ENCODE data around the gene FMN1. TPM values are rescaled to one million over a fixed set of nuclear protein-coding genes. Genes with fewer than 3 reads are reported as not detected.

Gene FMN1
- total RNA-seq, 4 donors from 2014 or later = 2.6 to 6.6 (median 4.2) TPM

DNA sequence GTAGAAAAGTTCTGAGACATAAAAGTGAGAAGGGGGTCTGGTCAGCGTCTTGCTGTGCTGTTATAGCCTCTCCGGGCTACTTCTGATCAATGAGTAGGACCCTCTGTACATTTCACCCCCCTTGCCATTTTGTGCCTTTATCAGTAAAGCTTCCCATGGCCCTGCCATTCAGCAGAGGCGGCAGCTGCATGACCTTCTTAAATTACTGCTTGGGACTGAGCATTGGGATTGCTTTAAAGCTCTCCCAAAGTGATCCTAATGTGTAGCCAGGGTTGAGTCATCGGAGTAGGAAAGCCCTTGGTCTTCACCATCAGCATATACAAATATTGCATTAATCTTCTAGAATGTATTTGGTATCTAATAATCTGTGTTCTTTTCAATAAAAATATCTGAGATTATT is 70.2 kb downstream of the FMN1 start:
- in situ Hi-C loops (cut with MboI; ENCODE audit: low sequenced_read_pairs in 4 of 4) = no loop called here
- Histone ChIP-seq H3K4me3 (no peak overlapping the region), H3K9me3 (no peaks in the 10 kb centered on the region), H3K27ac (no peak overlapping the region), H3K27me3 (no peaks in the 10 kb centered on the region), H3K4me1 (peaks cover 15 to 20% of the 10 kb centered on the region in 2 donors), H3K36me3 (no peaks in the 10 kb centered on the region)
- intact Hi-C loops (cut with DNase I; ENCODE audit: low total_unique reads) = no loop called here
- ATAC-seq (no peak), DNase-seq (no peak)
- TF ChIP-seq, protein P1, sequence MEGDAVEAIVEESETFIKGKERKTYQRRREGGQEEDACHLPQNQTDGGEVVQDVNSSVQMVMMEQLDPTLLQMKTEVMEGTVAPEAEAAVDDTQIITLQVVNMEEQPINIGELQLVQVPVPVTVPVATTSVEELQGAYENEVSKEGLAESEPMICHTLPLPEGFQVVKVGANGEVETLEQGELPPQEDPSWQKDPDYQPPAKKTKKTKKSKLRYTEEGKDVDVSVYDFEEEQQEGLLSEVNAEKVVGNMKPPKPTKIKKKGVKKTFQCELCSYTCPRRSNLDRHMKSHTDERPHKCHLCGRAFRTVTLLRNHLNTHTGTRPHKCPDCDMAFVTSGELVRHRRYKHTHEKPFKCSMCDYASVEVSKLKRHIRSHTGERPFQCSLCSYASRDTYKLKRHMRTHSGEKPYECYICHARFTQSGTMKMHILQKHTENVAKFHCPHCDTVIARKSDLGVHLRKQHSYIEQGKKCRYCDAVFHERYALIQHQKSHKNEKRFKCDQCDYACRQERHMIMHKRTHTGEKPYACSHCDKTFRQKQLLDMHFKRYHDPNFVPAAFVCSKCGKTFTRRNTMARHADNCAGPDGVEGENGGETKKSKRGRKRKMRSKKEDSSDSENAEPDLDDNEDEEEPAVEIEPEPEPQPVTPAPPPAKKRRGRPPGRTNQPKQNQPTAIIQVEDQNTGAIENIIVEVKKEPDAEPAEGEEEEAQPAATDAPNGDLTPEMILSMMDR (IDR thresholded peaks at IDR 0.05 in 4 of 5, conservative IDR thresholded peaks at IDR 0.05 in 1 of 5) = no peak
- TF ChIP-seq POLR2A (IDR thresholded peaks at IDR 0.05) = no peak

DNA sequence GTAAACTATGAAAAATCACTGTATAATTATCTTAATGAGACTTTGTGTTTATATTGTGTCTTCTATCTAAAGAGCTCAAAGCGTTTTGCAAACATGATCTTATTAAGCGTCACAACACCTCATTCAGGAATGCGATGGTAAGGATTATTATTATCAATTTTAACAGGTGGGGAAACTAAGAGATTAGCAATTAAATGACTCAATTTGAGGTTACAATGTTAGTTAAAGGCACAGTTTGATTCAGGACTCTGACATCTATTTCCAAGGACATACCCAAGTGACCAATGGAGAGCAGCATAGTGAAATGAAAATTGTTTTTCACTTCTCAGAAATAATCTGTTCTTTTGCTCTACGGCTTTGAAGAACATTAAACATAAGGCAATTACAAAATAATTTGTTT is 74.6 kb downstream of the FMN1 start:
- H3K4me3 ChIP-seq = no peak overlapping the region
- DNase-seq (no peak), ATAC-seq (no peak)
- peaks cover 10 to 12% of the 10 kb centered on the region in 2 donors for H3K4me1 ChIP-seq
- no peak overlapping the region for H3K27ac ChIP-seq
- in situ Hi-C loops (cut with MboI; ENCODE audit: low sequenced_read_pairs in 4 of 4) = no loop called here
- intact Hi-C loops (cut with DNase I; ENCODE audit: low total_unique reads) = no loop called here
- H3K36me3 ChIP-seq = no peaks in the 10 kb centered on the region
- TF ChIP-seq, protein P1 (IDR thresholded peaks at IDR 0.05 in 4 of 5, conservative IDR thresholded peaks at IDR 0.05 in 1 of 5) = no peak
- no peak for TF ChIP-seq POLR2A (IDR thresholded peaks at IDR 0.05)
- no peaks in the 10 kb centered on the region for H3K27me3 ChIP-seq
- H3K9me3 ChIP-seq = no peaks in the 10 kb centered on the region

DNA sequence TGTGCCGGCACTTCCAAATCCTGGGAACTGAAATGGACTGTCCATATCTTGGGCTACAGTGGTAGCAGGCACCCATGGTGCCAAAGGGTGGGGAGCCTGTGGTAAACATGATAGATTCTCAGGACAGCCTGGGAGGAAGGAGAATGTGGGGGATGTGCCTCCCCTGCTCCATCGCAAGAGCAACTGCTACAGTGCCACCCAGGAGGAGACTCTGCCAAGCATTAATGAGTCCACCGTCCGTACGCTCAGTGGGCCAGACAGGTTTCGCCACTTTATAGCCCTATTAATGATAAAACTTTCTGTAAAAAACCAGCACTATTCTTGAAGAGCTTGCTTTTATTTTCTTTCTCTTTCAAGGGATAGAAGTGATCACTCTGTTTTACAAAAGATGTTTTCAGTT is 75.2 kb downstream of the FMN1 start:
- peaks cover 8% of the 10 kb centered on the region in 2 donors for H3K4me1 ChIP-seq
- no peak overlapping the region for H3K4me3 ChIP-seq
- in situ Hi-C loops (cut with MboI; ENCODE audit: low sequenced_read_pairs in 4 of 4) = no loop called here
- H3K36me3 ChIP-seq = no peaks in the 10 kb centered on the region
- DNase-seq (no peak), ATAC-seq (no peak)
- no peaks in the 10 kb centered on the region for H3K27me3 ChIP-seq
- H3K27ac ChIP-seq = no peak overlapping the region
- no peaks in the 10 kb centered on the region for H3K9me3 ChIP-seq
- TF ChIP-seq, protein P1 (IDR thresholded peaks at IDR 0.05 in 4 of 5, conservative IDR thresholded peaks at IDR 0.05 in 1 of 5) = no peak
- no peak for TF ChIP-seq POLR2A (IDR thresholded peaks at IDR 0.05)
- intact Hi-C loops (cut with DNase I; ENCODE audit: low total_unique reads) = no loop called here

DNA sequence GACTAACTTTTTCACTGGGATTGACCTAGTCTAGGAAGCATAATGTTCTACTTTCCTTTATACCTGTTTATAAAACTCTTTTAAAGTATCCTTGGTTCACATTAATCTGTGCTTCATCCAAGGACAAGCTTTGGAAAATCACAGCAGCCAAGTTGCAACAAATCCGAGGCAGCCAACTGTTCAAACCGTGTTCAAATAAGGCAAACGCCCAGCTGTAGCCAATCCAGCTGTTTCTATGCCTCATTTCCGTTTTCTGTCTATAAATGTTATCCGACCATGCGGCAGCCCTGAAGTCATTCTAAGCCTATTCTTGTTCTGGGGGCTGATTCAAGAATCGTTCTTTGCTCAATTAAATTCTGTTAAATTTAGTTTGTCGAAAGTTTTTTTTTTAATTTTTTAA is 78.3 kb downstream of the FMN1 start:
- in situ Hi-C loops (cut with MboI; ENCODE audit: low sequenced_read_pairs in 4 of 4) = no loop called here
- Histone ChIP-seq H3K27ac (no peak overlapping the region), H3K4me1 (peaks cover 0 to 7% of the 10 kb centered on the region in 2 donors), H3K27me3 (no peaks in the 10 kb centered on the region), H3K9me3 (no peaks in the 10 kb centered on the region), H3K4me3 (no peak overlapping the region), H3K36me3 (no peaks in the 10 kb centered on the region)
- TF ChIP-seq, protein P1 (IDR thresholded peaks at IDR 0.05 in 4 of 5, conservative IDR thresholded peaks at IDR 0.05 in 1 of 5) = no peak
- TF ChIP-seq POLR2A (IDR thresholded peaks at IDR 0.05) = no peak
- ATAC-seq (no peak), DNase-seq (no peak)
- intact Hi-C loops (cut with DNase I; ENCODE audit: low total_unique reads) = no loop called here

DNA sequence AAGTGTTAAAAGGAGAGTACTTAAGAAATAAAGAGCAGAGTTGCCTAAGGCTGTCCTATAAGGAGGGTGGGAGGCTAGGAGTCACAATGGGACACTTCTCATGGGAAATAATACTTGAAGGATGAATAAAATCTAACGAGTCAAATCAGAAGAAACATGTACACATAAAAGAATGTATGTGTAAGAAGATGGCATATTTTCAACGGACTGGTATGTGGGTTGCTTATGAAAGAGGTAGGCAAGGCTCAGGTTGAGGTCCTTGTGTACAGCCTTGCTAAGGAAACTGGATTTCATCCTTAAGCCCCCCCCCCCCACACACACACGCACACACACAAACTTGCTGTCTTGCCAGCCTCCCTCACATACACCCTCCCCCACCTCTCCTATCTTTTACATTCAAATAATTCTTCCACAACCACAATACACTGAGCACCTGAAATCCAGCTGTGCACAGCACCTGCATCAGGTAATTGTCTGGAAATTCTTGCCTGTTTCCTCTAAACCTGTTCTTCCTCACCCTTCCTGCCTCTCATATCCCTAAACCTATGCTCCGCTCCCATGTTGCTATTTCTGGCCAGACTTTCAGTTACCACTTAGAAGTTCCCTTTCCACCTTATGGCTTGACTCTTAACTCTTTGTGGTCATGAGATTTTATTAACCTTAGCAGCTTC is 79.2 kb downstream of the FMN1 start:
- Histone ChIP-seq H3K27me3 (no peaks in the 10 kb centered on the region), H3K4me3 (no peak overlapping the region), H3K27ac (no peak overlapping the region), H3K4me1 (peaks cover 0 to 7% of the 10 kb centered on the region in 2 donors), H3K9me3 (no peaks in the 10 kb centered on the region), H3K36me3 (no peaks in the 10 kb centered on the region)
- in situ Hi-C loops (cut with MboI; ENCODE audit: low sequenced_read_pairs in 4 of 4) (no loop called here), intact Hi-C loops (cut with DNase I; ENCODE audit: low total_unique reads) (no loop called here)
- DNase-seq = no peak
- no peak for TF ChIP-seq POLR2A (IDR thresholded peaks at IDR 0.05)
- TF ChIP-seq, protein P1 (IDR thresholded peaks at IDR 0.05 in 4 of 5, conservative IDR thresholded peaks at IDR 0.05 in 1 of 5) = no peak
- no peak for ATAC-seq

Data from gastrocnemius medialis (tissue), 4 donors.